Caco-2 (cell line): ENCODE measurements around the gene ZNF576. TPM values are rescaled to one million over a fixed set of nuclear protein-coding genes. Genes with fewer than 3 reads are reported as not detected.
"Not testable (repeated sequence)": the region's sequence is repeated elsewhere in the genome, so short reads cannot be mapped to it uniquely, and the experiment has no call there.

Experiments
- BruUV-seq: library from RNA; stranded (reverse); fragments of 400-500 nt; replicated peaks from 2 replicates; lab custom pipeline; 2021; lab: Mats Ljungman, UMichigan
- CTCF ChIA-PET: fragments of 300-600 bp; sonication (Branson Sonifier 250); formaldehyde crosslinking; loops from one replicate; lab custom pipeline; 2022; ENCODE audit warnings: antibody characterized with exemption; lab: Charles Lee
- POLR2A ChIA-PET: fragments of 300-600 bp; sonication (Branson Sonifier 250); formaldehyde crosslinking; loops from one replicate; lab custom pipeline; 2022; ENCODE audit warnings: antibody characterized with exemption; lab: Charles Lee
- DNase-seq, 2 experiments: peaks; one replicate each; pipeline versions ENCODE4 v3.0.0 to v3.0.0-alpha.2; 2020 to 2022
- H3K27me3 ChIP-seq: replicated peaks from 2 replicates; pipeline ENCODE4 v1.6.0; 2011; ENCODE audit warnings: low read length; ENCODE audit not compliant: control insufficient read depth, insufficient read depth
- H3K36me3 ChIP-seq: 2 replicates; pipeline ENCODE4 v1.5.1; 2011; ENCODE audit warnings: low read length; ENCODE audit not compliant: control insufficient read depth, insufficient read depth
- H3K4me1 ChIP-seq: fragments of 250-450 bp; sonication (Bioruptor Pico); 2 replicates; pipeline ENCODE4 v1.5.1; 2020; ENCODE audit warnings: mild to moderate bottlenecking
- H3K4me3 ChIP-seq: 2 replicates; pipeline ENCODE4 v1.5.1; 2011; ENCODE audit warnings: low read depth, mild to moderate bottlenecking, control low read depth, low read length
- H3K9me3 ChIP-seq: fragments of 250-450 bp; sonication (Bioruptor Pico); 2 replicates; pipeline ENCODE4 v1.5.1; 2020; ENCODE audit warnings: mild to moderate bottlenecking, moderate library complexity
- H3K27ac Mint-ChIP-seq: one replicate; pipeline ENCODE4 v1.8.0; 2022; ENCODE audit warnings: mixed read lengths; ENCODE audit not compliant: unreplicated experiment
- H3K27me3 Mint-ChIP-seq: one replicate; pipeline ENCODE4 v1.8.0; 2022; ENCODE audit warnings: mixed read lengths; ENCODE audit not compliant: insufficient read depth, unreplicated experiment
- H3K36me3 Mint-ChIP-seq: one replicate; pipeline ENCODE4 v1.8.0; 2022; ENCODE audit warnings: mild to moderate bottlenecking, mixed read lengths; ENCODE audit not compliant: insufficient read depth, unreplicated experiment
- H3K4me1 Mint-ChIP-seq: one replicate; pipeline ENCODE4 v1.8.0; 2022; ENCODE audit warnings: low read depth, mixed read lengths; ENCODE audit not compliant: unreplicated experiment
- H3K4me3 Mint-ChIP-seq: one replicate; pipeline ENCODE4 v1.8.0; 2022; ENCODE audit warnings: mild to moderate bottlenecking, moderate library complexity, mixed read lengths; ENCODE audit not compliant: unreplicated experiment
- H3K9me3 Mint-ChIP-seq: one replicate; pipeline ENCODE4 v1.8.0; 2022; ENCODE audit warnings: mixed read lengths; ENCODE audit not compliant: unreplicated experiment
- intact Hi-C: fragments of 100-400 bp; cut with micrococcal nuclease; formaldehyde crosslinking; loops from one replicate; pipeline ENCODE4 v1.10.0; 2022; ENCODE audit not compliant: unreplicated experiment
- total RNA-seq: library from RNA; stranded (reverse); gene quantifications from 2 replicates; pipeline ENCODE4 v1.2.3, GENCODE V29; 2022
- TF ChIP-seq, protein P1 (sequence below), 2 experiments: fragments of 200-600 bp in 1 of 2; IDR thresholded peaks; 1 replicate in 1 of 2; 2 replicates in 1 of 2; pipeline versions ENCODE4 v1.5.1 to v1.8.0; 2011 to 2022; ENCODE audit warnings: antibody characterized with exemption in 1 of 2, control low read depth in 1 of 2, inconsistent platforms in 1 of 2, low read depth in 1 of 2, low read length in 1 of 2, mild to moderate bottlenecking in 1 of 2, moderate library complexity in 1 of 2; ENCODE audit not compliant: insufficient read depth in 1 of 2, severe bottlenecking in 1 of 2, unreplicated experiment in 1 of 2

Gene ZNF576
- total RNA-seq, 1 experiment from 2014 or later: 13.2 TPM

DNA sequence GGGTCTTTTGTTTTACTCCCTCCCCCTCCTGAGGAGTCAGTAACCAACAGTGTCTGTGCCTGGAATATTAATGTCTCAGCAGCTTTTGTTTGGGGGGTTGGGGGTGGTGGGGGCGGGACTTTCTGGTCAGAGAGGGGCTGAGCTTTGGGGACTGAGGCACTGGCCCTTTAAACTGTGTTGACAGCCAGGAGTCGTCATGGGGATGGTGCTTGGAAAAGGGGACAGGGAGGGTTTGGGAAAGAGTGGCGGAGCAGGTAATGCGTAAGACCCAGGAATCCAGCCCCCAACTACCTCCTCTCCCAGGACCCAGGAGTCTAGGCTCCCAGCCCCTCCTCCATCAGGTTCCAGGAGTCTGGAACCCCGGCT, 38.1 kb downstream of the ZNF576 start:
- CTCF ChIA-PET: interaction anchor here (0.6 to 0.7 kb wide), 2 partner anchors 28 to 33 kb away, joined by 3 to 4 read pairs; no protein-coding TSS in a partner anchor
- Histone ChIP-seq H3K36me3 (no peaks in the 10 kb centered on the region), H3K4me1 (peaks cover 14% of the 10 kb centered on the region; the same call in 1 of the 2 replicates), H3K4me3 (no peak overlapping the region), H3K9me3 (no peaks in the 10 kb centered on the region), H3K27me3 (no peaks in the 10 kb centered on the region; the same call in 1 of the 2 replicates)
- POLR2A ChIA-PET: no interaction called here
- intact Hi-C loops: loop anchor here (2.0 kb wide), 1 partner anchor 16 kb away; the partner anchor contains the start of gene ZNF428
- BruUV-seq: no TSS peak
- no peak overlapping the region for H3K27ac Mint-ChIP-seq
- H3K27me3 Mint-ChIP-seq: peaks cover 7% of the 10 kb centered on the region
- no peak for DNase-seq
- no peaks in the 10 kb centered on the region for H3K9me3 Mint-ChIP-seq
- H3K36me3 Mint-ChIP-seq: no peaks in the 10 kb centered on the region
- TF ChIP-seq, protein P1, sequence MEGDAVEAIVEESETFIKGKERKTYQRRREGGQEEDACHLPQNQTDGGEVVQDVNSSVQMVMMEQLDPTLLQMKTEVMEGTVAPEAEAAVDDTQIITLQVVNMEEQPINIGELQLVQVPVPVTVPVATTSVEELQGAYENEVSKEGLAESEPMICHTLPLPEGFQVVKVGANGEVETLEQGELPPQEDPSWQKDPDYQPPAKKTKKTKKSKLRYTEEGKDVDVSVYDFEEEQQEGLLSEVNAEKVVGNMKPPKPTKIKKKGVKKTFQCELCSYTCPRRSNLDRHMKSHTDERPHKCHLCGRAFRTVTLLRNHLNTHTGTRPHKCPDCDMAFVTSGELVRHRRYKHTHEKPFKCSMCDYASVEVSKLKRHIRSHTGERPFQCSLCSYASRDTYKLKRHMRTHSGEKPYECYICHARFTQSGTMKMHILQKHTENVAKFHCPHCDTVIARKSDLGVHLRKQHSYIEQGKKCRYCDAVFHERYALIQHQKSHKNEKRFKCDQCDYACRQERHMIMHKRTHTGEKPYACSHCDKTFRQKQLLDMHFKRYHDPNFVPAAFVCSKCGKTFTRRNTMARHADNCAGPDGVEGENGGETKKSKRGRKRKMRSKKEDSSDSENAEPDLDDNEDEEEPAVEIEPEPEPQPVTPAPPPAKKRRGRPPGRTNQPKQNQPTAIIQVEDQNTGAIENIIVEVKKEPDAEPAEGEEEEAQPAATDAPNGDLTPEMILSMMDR (IDR thresholded peaks at IDR 0.05; ENCODE audit: insufficient read depth in 1 of 2, low read depth in 1 of 2, low read length in 1 of 2, severe bottlenecking in 1 of 2, unreplicated experiment in 1 of 2): no peak
- no peak overlapping the region for H3K4me3 Mint-ChIP-seq
- peaks cover 19% of the 10 kb centered on the region for H3K4me1 Mint-ChIP-seq

DNA sequence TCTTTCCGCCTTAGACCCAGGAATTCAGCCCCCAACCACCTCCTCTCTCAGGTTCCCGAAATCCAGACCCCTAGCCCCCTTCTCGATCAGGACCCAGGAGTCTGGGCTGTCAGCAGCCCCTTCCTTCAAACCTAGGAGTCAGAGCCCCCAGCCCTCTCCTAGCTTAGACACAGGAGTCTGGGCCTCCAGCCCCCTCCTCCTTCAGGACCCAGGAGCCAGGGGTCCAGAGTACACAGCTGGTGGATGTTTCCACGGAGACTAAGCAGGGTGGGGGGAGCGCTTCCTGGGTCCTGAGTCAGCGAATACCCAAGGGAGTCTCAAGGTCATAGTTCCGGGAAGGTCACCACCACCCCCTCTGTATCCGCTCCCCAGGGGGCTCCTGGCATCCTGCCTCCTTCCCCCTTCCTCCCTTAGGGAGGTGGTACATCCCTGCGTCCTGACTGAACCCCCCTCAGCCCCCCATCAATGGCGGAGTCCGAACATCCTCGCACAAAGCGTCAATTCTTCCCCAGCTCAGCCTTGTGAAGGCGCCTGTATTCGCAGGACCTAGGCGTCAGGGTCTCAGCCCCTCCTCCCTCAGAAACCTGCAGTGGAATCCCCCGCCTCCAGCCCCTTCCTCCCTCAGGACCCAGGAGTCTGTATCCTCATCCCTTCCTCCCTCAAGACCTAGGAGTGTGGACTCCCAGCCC, 38.6 kb downstream of the ZNF576 start:
- DNase-seq: no peak
- no peaks in the 10 kb centered on the region for H3K9me3 Mint-ChIP-seq
- Histone ChIP-seq H3K4me3 (no peak overlapping the region), H3K36me3 (no peaks in the 10 kb centered on the region), H3K9me3 (no peaks in the 10 kb centered on the region), H3K4me1 (peaks cover 14% of the 10 kb centered on the region; the same call in 1 of the 2 replicates), H3K27me3 (no peaks in the 10 kb centered on the region; the same call in 1 of the 2 replicates)
- BruUV-seq: no TSS peak
- no peak overlapping the region for H3K27ac Mint-ChIP-seq
- peaks cover 19% of the 10 kb centered on the region for H3K4me1 Mint-ChIP-seq
- CTCF ChIA-PET: interaction anchor here (0.7 kb wide), 1 partner anchor 27 kb away, joined by 4 read pairs; no protein-coding TSS in a partner anchor
- intact Hi-C loops: loop anchor here (2.0 kb wide), 1 partner anchor 16 kb away; the partner anchor contains the start of gene ZNF428
- TF ChIP-seq, protein P1 (IDR thresholded peaks at IDR 0.05; ENCODE audit: insufficient read depth in 1 of 2, low read depth in 1 of 2, low read length in 1 of 2, severe bottlenecking in 1 of 2, unreplicated experiment in 1 of 2): no peak
- H3K4me3 Mint-ChIP-seq: no peak overlapping the region
- POLR2A ChIA-PET: no interaction called here
- H3K36me3 Mint-ChIP-seq: no peaks in the 10 kb centered on the region
- H3K27me3 Mint-ChIP-seq: peaks cover 7% of the 10 kb centered on the region

DNA sequence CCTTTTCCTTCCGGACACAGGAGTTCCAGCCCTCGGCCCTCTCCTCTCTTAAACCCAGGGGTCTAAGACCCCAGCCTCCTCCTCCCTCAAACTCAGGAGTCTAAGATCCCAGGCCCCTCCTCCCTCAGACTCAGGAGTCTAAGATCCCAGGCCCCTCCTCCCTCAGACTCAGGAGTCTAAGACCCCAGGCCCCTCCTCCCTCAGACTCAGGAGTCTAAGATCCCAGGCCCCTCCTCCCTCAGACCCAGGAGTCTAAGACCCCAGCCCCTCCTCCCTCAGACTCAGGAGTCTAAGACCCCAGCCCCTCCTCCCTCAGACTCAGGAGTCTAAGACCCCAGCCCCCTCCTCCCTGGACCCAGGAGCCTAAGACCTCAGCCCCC, 39.2 kb downstream of the ZNF576 start:
- H3K36me3 Mint-ChIP-seq, DNase-seq, H3K36me3 ChIP-seq, BruUV-seq, H3K9me3 Mint-ChIP-seq, H3K27me3 Mint-ChIP-seq, H3K4me3 Mint-ChIP-seq, POLR2A ChIA-PET, H3K27ac Mint-ChIP-seq, H3K4me3 ChIP-seq, H3K27me3 ChIP-seq, H3K9me3 ChIP-seq: not testable (repeated sequence)
- peaks cover 19% of the 10 kb centered on the region for H3K4me1 Mint-ChIP-seq
- H3K4me1 ChIP-seq: peaks cover 19% of the 10 kb centered on the region; the same call in 1 of the 2 replicates
- intact Hi-C loops: loop anchor here (2.0 kb wide), 1 partner anchor 17 kb away; the partner anchor contains the start of gene ZNF428
- CTCF ChIA-PET: interaction anchor here (0.6 kb wide), 1 partner anchor 626 kb away, joined by 3 read pairs; no protein-coding TSS in a partner anchor
